Left lung (tissue), 10 donors: ENCODE measurements around the gene MAPT. TPM values are rescaled to one million over a fixed set of nuclear protein-coding genes. Genes with fewer than 3 reads are reported as not detected.
A peak's percentile ranks its signal among the peaks of the same experiment; 100 is the strongest.

Experiments
- ATAC-seq: fragments of 200-7000 bp; cut with Tn5 transposase; one replicate; pipeline ENCODE4 v1.9.1; 2020; ENCODE audit warnings: moderate library complexity
- DNase-seq, 4 donors: peaks; one replicate each; pipeline ENCODE4 v3.0.0-alpha.2; 2013 to 2020
- H3K27ac ChIP-seq, 2 donors: fragments of 200-600 bp; sonication (generic) in 1 of 2; one replicate each; pipeline versions ENCODE4 v1.5.0 to v1.8.0; 2020 to 2021
- H3K27me3 ChIP-seq, 2 donors: fragments of 200-600 bp; sonication (generic) in 1 of 2; one replicate each; pipeline versions ENCODE4 v1.5.0 to v1.8.0; 2020 to 2021
- H3K36me3 ChIP-seq, 2 donors: fragments of 200-600 bp; sonication (generic) in 1 of 2; one replicate each; pipeline versions ENCODE4 v1.5.0 to v1.8.0; 2020 to 2021
- H3K4me1 ChIP-seq, 2 donors: fragments of 200-600 bp; one replicate each; pipeline ENCODE4 v1.8.0; 2021
- H3K4me3 ChIP-seq, 2 donors: fragments of 200-600 bp; sonication (generic) in 1 of 2; one replicate each; pipeline versions ENCODE4 v1.5.0 to v1.8.0; 2020 to 2021; ENCODE audit warnings: mild to moderate bottlenecking in 1 of 2
- H3K9me3 ChIP-seq, 2 donors: fragments of 200-600 bp; sonication (generic) in 1 of 2; one replicate each; pipeline versions ENCODE4 v1.5.0 to v1.8.0; 2020 to 2021
- CTCF ChIP-seq, 2 donors: fragments of 200-600 bp; sonication (generic) in 1 of 2; IDR thresholded peaks; one replicate each; pipeline versions ENCODE4 v1.5.0 to v1.8.0; 2021; ENCODE audit warnings: antibody characterized with exemption in 2 of 2
- intact Hi-C, 2 donors: fragments of 100-400 bp; cut with DNase I; formaldehyde crosslinking; loops; one replicate each; pipeline versions ENCODE4 v1.11.2 to v1.14.2; 2022
- polyA plus RNA-seq, 6 donors: library from polyadenylated mRNA; unstranded; fragments of 120-200 nt; gene quantifications; one replicate each; pipeline ENCODE4 v1.2.1, GENCODE V29; 2013; ENCODE audit not compliant: insufficient read length in 6 of 6
- total RNA-seq, 2 donors: library from RNA; stranded (reverse); fragmentation: NEBNext Ultra II Directional; extraction: Animal tissue kit (Norgen Biotek cat#: 25700); gene quantifications; one replicate each; pipeline ENCODE4 v1.2.1, GENCODE V29; 2021
- donor health status: DM: no; HTN: yes; CAD: no.
- donor health status: DM: no; HTN: no; CAD: no.

The MAPT gene
- total and polyA plus RNA-seq, 8 donors = 0.99 to 7.7 (median 5.5) TPM

GRCh38 chr17:45974916-45975630 is 80.7 kb downstream of the MAPT start:
- no peak for ATAC-seq
- H3K36me3 ChIP-seq = no peaks in the 10 kb centered on the region
- H3K4me3 ChIP-seq = no peak overlapping the region
- TF ChIP-seq CTCF (IDR thresholded peaks at IDR 0.05) = no peak
- H3K4me1 ChIP-seq = no peaks in the 10 kb centered on the region
- H3K9me3 ChIP-seq = no peaks in the 10 kb centered on the region
- DNase-seq = no peak
- no peak overlapping the region for H3K27ac ChIP-seq
- intact Hi-C loops = no loop called here
- no peaks in the 10 kb centered on the region for H3K27me3 ChIP-seq

- H3K9me3 ChIP-seq = no peaks in the 10 kb centered on the region
- H3K4me3 ChIP-seq = no peak overlapping the region
- no peak for DNase-seq
- ATAC-seq = no peak
- intact Hi-C loops = no loop called here
- H3K27me3 ChIP-seq = no peaks in the 10 kb centered on the region
- TF ChIP-seq CTCF (IDR thresholded peaks at IDR 0.05) = no peak
- H3K4me1 ChIP-seq = no peaks in the 10 kb centered on the region
- no peak overlapping the region for H3K27ac ChIP-seq
- no peaks in the 10 kb centered on the region for H3K36me3 ChIP-seq
Measured at GRCh38 chr17:45975640-45976295, 81.4 kb downstream of the MAPT start.

GRCh38 chr17:45976391-45976754 is 82.0 kb downstream of the MAPT start:
- Histone ChIP-seq H3K27ac (no peak overlapping the region), H3K9me3 (no peaks in the 10 kb centered on the region), H3K36me3 (no peaks in the 10 kb centered on the region), H3K4me3 (no peak overlapping the region), H3K27me3 (no peaks in the 10 kb centered on the region), H3K4me1 (no peaks in the 10 kb centered on the region)
- ATAC-seq = no peak
- intact Hi-C loops = no loop called here
- no peak for DNase-seq
- TF ChIP-seq CTCF (IDR thresholded peaks at IDR 0.05) = no peak

- Histone ChIP-seq H3K36me3 (no peaks in the 10 kb centered on the region), H3K27ac (no peak overlapping the region), H3K4me1 (no peaks in the 10 kb centered on the region), H3K27me3 (no peaks in the 10 kb centered on the region), H3K9me3 (no peaks in the 10 kb centered on the region), H3K4me3 (no peak overlapping the region)
- intact Hi-C loops = no loop called here
- DNase-seq = peak in 1 of 4 donors; percentile 65
- no peak for TF ChIP-seq CTCF (IDR thresholded peaks at IDR 0.05)
- ATAC-seq = no peak
Measured at GRCh38 chr17:45976755-45977505, 82.6 kb downstream of the MAPT start.

- no peak overlapping the region for H3K27ac ChIP-seq
- DNase-seq = no peak
- ATAC-seq = no peak
- H3K4me1 ChIP-seq = no peaks in the 10 kb centered on the region
- H3K27me3 ChIP-seq = no peaks in the 10 kb centered on the region
- intact Hi-C loops = no loop called here
- no peak for TF ChIP-seq CTCF (IDR thresholded peaks at IDR 0.05)
- H3K4me3 ChIP-seq = no peak overlapping the region
- H3K36me3 ChIP-seq = no peaks in the 10 kb centered on the region
- no peaks in the 10 kb centered on the region for H3K9me3 ChIP-seq
Measured at GRCh38 chr17:45977506-45977824, 83.1 kb downstream of the MAPT start.
